K562 (cell line): ENCODE measurements around the gene COL15A1. TPM values are rescaled to one million over a fixed set of nuclear protein-coding genes. Genes with fewer than 3 reads are reported as not detected.

Source experiments
- ARID2 ChIP-seq: fragments of 450-650 bp; IDR thresholded peaks from 2 replicates; pipeline ENCODE4 v1.6.1; 2017; ENCODE audit warnings: antibody characterized with exemption, mild to moderate bottlenecking
- CBFB ChIP-seq: sonication (generic); formaldehyde crosslinking; IDR thresholded peaks from 2 replicates; pipeline ENCODE4 v1.4.0; 2020; ENCODE audit warnings: mild to moderate bottlenecking, missing genetic modification reagents
- CREB3 ChIP-seq: fragments of 450-650 bp; conservative IDR thresholded peaks from 2 replicates; pipeline ENCODE4 v1.6.1; 2016; ENCODE audit warnings: missing genetic modification characterization, low read depth, mild to moderate bottlenecking, missing compliant biosample characterization, moderate library complexity
- E2F8 ChIP-seq: fragments of 450-650 bp; IDR thresholded peaks from 2 replicates; pipeline ENCODE4 v1.7.1; 2018; ENCODE audit warnings: mild to moderate bottlenecking, low read depth; ENCODE audit not compliant: partially characterized antibody
- HOMEZ ChIP-seq: fragments of 250-450 bp; sonication (Bioruptor Pico); IDR thresholded peaks from 2 replicates; pipeline ENCODE4 v1.4.0; 2020; ENCODE audit warnings: mild to moderate bottlenecking, moderate library complexity
- KLF16 ChIP-seq: IDR thresholded peaks from 2 replicates; pipeline ENCODE4 v1.6.1; 2016; ENCODE audit warnings: antibody characterized with exemption
- NR0B1 ChIP-seq: fragments of 450-650 bp; IDR thresholded peaks from one replicate; pipeline ENCODE4 v1.6.1; 2018; ENCODE audit warnings: mild to moderate bottlenecking, moderate library complexity; ENCODE audit not compliant: partially characterized antibody
- PRMT5 ChIP-seq: sonication (generic); formaldehyde crosslinking; IDR thresholded peaks from 2 replicates; pipeline ENCODE4 v1.5.0; 2020; ENCODE audit warnings: missing genetic modification reagents
- SMAD3 ChIP-seq: fragments of 450-650 bp; formaldehyde crosslinking; conservative IDR thresholded peaks from 2 replicates; pipeline ENCODE4 v1.4.0; 2020; ENCODE audit warnings: mild to moderate bottlenecking
- ZBTB9 ChIP-seq: fragments of 450-650 bp; formaldehyde crosslinking; IDR thresholded peaks from 2 replicates; pipeline ENCODE4 v1.4.0; 2020; ENCODE audit warnings: mild to moderate bottlenecking, moderate library complexity
- ZMIZ1 ChIP-seq, 2 experiments: fragments of 150-350 bp in 1 of 2; IDR thresholded peaks; 2 replicates each; pipeline ENCODE4 v1.6.1; 2012 to 2016; ENCODE audit warnings: low read depth in 2 of 2, low read length in 2 of 2, mild to moderate bottlenecking in 1 of 2, moderate library complexity in 1 of 2
- ZNF232 ChIP-seq: sonication (generic); formaldehyde crosslinking; IDR thresholded peaks from 2 replicates; pipeline ENCODE4 v1.8.0; 2022; ENCODE audit warnings: mild to moderate bottlenecking, missing genetic modification reagents
- ZNF57 ChIP-seq: fragments of 450-650 bp; formaldehyde crosslinking; IDR thresholded peaks from 2 replicates; pipeline ENCODE4 v1.4.0; 2020; ENCODE audit warnings: mild to moderate bottlenecking, moderate library complexity
- ZNF764 ChIP-seq: fragments of 250-450 bp; sonication (Bioruptor Pico); IDR thresholded peaks from 2 replicates; pipeline ENCODE4 v1.4.0; 2020; ENCODE audit warnings: low read depth, mild to moderate bottlenecking, moderate library complexity
- polyA plus RNA-seq, 8 experiments: library from polyadenylated mRNA; depleted of rRNA in 4 of 8; stranded (reverse) in 5 of 8; unstranded in 3 of 8; fragments of >200 nt; fragmentation: Nextera tagmentation in 2 of 8; fragmentation: Illumina TruSeq in 1 of 8; extraction: Ambion mirVana in 2 of 8; extraction: Trizol in 1 of 8; gene quantifications; 2 replicates each; pipeline versions ENCODE4 v1.2.1 to v1.2.3, GENCODE V29; 2011 to 2014; ENCODE audit warnings: inconsistent platforms in 1 of 8, missing spikeins in 1 of 8
- total RNA-seq, 7 experiments: library from RNA; depleted of rRNA in 6 of 7; stranded (reverse); fragments of >200 nt in 6 of 7; fragmentation: Illumina TruSeq in 2 of 7; extraction: Trizol in 2 of 7; gene quantifications; 2 replicates each; pipeline versions ENCODE4 v1.2.1 to v1.2.3, GENCODE V29; 2011 to 2021; ENCODE audit warnings: low replicate concordance in 1 of 7

Gene COL15A1
- total and polyA plus RNA-seq, 9 of the 15 experiments (the other 6 are each of a cell fraction or from before 2014, with no cell fraction given) = 0.46 to 5.1 (median 2.6) TPM

- TF ChIP-seq ZNF57 (CRISPR knock-in tag) (no peak), ARID2 (no peak), ZNF232 (no peak), NR0B1 (no peak), SMAD3 (CRISPR knock-in tag) (peak; percentile 71; the same call in 1 of the 2 replicates), ZMIZ1 (IDR thresholded peaks at IDR 0.05; ENCODE audit: low read depth in 2 of 2, low read length in 2 of 2) (0 out of 4 replicates have a peak, but pooled peaks of 1 of the 2 experiments have one; percentile 72), E2F8 (no peak), ZNF764 (CRISPR knock-in tag) (no peak), HOMEZ (CRISPR knock-in tag) (no peak), ZBTB9 (CRISPR knock-in tag) (no peak), CREB3 (tag) (no peak), CBFB (CRISPR knock-in tag) (peak; percentile 96), KLF16 (peak; percentile 91), PRMT5 (no peak)
Measured at GRCh38 chr9:99057665-99058625, 114.2 kb downstream of the COL15A1 start (continued).
